CD4-positive, alpha-beta T cell (primary cell): ENCODE results near the gene CBFA2T3. TPM values are rescaled to one million over a fixed set of nuclear protein-coding genes. Genes with fewer than 3 reads are reported as not detected.

Experiments
- ATAC-seq: fragments of 200-7000 bp; cut with Tn5 transposase; one replicate; pipeline ENCODE4 v1.10.0; 2022; ENCODE audit warnings: mild to moderate bottlenecking; ENCODE audit not compliant: poor library complexity
- CTCF ChIA-PET: fragments of 350-600 bp; sonication (Branson Sonifier 250); formaldehyde crosslinking; loops from one replicate; lab custom pipeline; 2021; ENCODE audit warnings: antibody characterized with exemption, inconsistent platforms; lab: Charles Lee
- POLR2A ChIA-PET: fragments of 350-600 bp; sonication (Branson Sonifier 250); formaldehyde crosslinking; loops from one replicate; lab custom pipeline; 2021; ENCODE audit warnings: antibody characterized with exemption, inconsistent platforms; lab: Charles Lee
- DNase-seq, 14 experiments: peaks; one replicate each; pipeline ENCODE4 v3.0.0-alpha.2; 2013 to 2020; ENCODE audit warnings: mixed read lengths in 2 of 14
- H3K27ac ChIP-seq, 2 donors: one replicate each; pipeline versions ENCODE4 v1.5.1 to v1.7.0; 2013; ENCODE audit warnings: low read length in 2 of 2, low read depth in 1 of 2, mild to moderate bottlenecking in 1 of 2
- H3K27me3 ChIP-seq, 2 experiments: 1 replicate in 1 of 2; 2 replicates in 1 of 2; pipeline versions ENCODE4 v1.6.1 to v1.7.0; 2013; ENCODE audit warnings: low read length in 2 of 2, control low read depth in 1 of 2, mild to moderate bottlenecking in 1 of 2, moderate library complexity in 1 of 2; ENCODE audit not compliant: insufficient read depth in 2 of 2, control insufficient read depth in 1 of 2
- H3K36me3 ChIP-seq: one replicate; pipeline ENCODE4 v1.6.1; 2013; ENCODE audit warnings: low read length, control low read depth; ENCODE audit not compliant: insufficient read depth
- H3K4me1 ChIP-seq: one replicate; pipeline ENCODE4 v1.6.1; 2013; ENCODE audit warnings: low read length, control low read depth; ENCODE audit not compliant: insufficient read depth
- H3K4me3 ChIP-seq: one replicate; pipeline ENCODE4 v1.5.1; 2013; ENCODE audit warnings: mild to moderate bottlenecking, low read length, moderate library complexity
- H3K9me3 ChIP-seq, 2 experiments: 1 replicate in 1 of 2; 2 replicates in 1 of 2; pipeline versions ENCODE4 v1.6.1 to v1.7.0; 2013; ENCODE audit warnings: low read length in 2 of 2, mild to moderate bottlenecking in 2 of 2, control low read depth in 1 of 2, moderate library complexity in 1 of 2; ENCODE audit not compliant: control insufficient read depth in 1 of 2, insufficient read depth in 1 of 2
- H3K27ac Mint-ChIP-seq: one replicate; pipeline ENCODE4 v1.8.0; 2020; ENCODE audit warnings: mixed read lengths
- H3K27me3 Mint-ChIP-seq: one replicate; pipeline ENCODE4 v1.8.0; 2021; ENCODE audit warnings: mixed read lengths
- H3K36me3 Mint-ChIP-seq: one replicate; pipeline ENCODE4 v1.8.0; 2021; ENCODE audit warnings: low read depth, mixed read lengths
- H3K4me1 Mint-ChIP-seq: one replicate; pipeline ENCODE4 v1.8.0; 2021; ENCODE audit warnings: low read depth, mixed read lengths
- H3K4me3 Mint-ChIP-seq: one replicate; pipeline ENCODE4 v1.8.0; 2020; ENCODE audit warnings: mild to moderate bottlenecking, mixed read lengths
- H3K9me3 Mint-ChIP-seq: one replicate; pipeline ENCODE4 v1.8.0; 2020; ENCODE audit warnings: mixed read lengths
- CTCF ChIP-seq: fragments of 200-600 bp; IDR thresholded peaks from one replicate; pipeline ENCODE4 v1.8.0; 2022; ENCODE audit warnings: antibody characterized with exemption, mild to moderate bottlenecking
- intact Hi-C, 2 experiments: fragments of 100-400 bp; cut with DNase I in 1 of 2; cut with micrococcal nuclease in 1 of 2; formaldehyde crosslinking; loops; one replicate each; pipeline versions ENCODE4 v1.15.1 to v1.9.0; 2023 to 2025; cut with DNase I, micrococcal nuclease
- total RNA-seq, 174 experiments: library from RNA in 2 of 174; stranded (reverse) in 2 of 174; gene quantifications; one replicate each; pipeline ENCODE4 v1.2.3 and lab custom pipeline; 2021 to 2026

Gene CBFA2T3
- total RNA-seq, 2 experiments from 2014 or later, result 0.80 to 1.6 TPM

DNA sequence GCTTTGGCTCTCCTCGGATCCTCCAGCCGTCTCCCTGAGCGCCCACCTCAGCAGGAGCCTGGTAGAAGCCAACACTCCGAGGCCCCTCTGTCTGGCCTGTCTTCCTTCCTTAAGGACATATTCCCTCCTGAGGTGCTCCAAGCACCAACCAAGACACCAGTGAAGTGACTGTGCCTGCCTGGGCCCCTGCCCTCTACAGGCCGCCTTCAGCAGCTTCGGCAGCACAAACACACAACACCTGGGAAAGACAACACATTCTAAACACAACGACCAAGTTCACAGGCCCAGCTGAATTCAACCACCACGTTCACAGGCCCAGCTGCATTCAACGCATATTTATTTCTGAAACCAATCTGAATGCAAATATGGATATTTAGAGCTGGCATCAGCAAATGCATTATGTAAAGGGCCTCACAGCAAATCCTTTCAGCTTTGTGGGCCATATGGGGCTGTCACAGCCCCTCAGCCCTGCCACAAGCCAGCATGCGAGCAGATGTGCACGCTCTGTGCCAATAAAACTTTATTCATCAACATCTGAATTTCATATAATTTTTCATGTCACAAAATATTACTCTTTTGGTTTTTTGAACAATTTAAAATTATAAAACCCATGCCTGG, 132.5 kb downstream of the CBFA2T3 start:
- Mint-ChIP-seq H3K27me3 (no peaks in the 10 kb centered on the region), H3K27ac (no peak overlapping the region), H3K36me3 (peaks cover 10% of the 10 kb centered on the region), H3K9me3 (no peaks in the 10 kb centered on the region), H3K4me1 (no peaks in the 10 kb centered on the region), H3K4me3 (no peak overlapping the region)
- H3K27me3 ChIP-seq, result no peaks in the 10 kb centered on the region
- ChIA-PET CTCF (no interaction called here), POLR2A (no interaction called here)
- no peaks in the 10 kb centered on the region for H3K4me1 ChIP-seq
- TF ChIP-seq CTCF, result no peak
- no peaks in the 10 kb centered on the region for H3K9me3 ChIP-seq
- no peak for ATAC-seq
- intact Hi-C loops, result no loop called here
- H3K36me3 ChIP-seq, result peaks cover 22% of the 10 kb centered on the region
- no peak overlapping the region for H3K4me3 ChIP-seq
- no peak for DNase-seq
- H3K27ac ChIP-seq, result no peak overlapping the region

- intact Hi-C loops, result no loop called here
- Mint-ChIP-seq H3K27me3 (no peaks in the 10 kb centered on the region), H3K9me3 (no peaks in the 10 kb centered on the region), H3K36me3 (peaks cover 10% of the 10 kb centered on the region), H3K27ac (no peak overlapping the region), H3K4me1 (no peaks in the 10 kb centered on the region), H3K4me3 (no peak overlapping the region)
- Histone ChIP-seq H3K27me3 (no peaks in the 10 kb centered on the region), H3K36me3 (peaks cover 30% of the 10 kb centered on the region), H3K4me3 (no peak overlapping the region), H3K9me3 (no peaks in the 10 kb centered on the region), H3K4me1 (no peaks in the 10 kb centered on the region), H3K27ac (no peak overlapping the region)
- no peak for TF ChIP-seq CTCF
- POLR2A ChIA-PET, result no interaction called here
- ATAC-seq, result no peak
- CTCF ChIA-PET, result no interaction called here
- DNase-seq, result no peak
These were observed 133.8 kb downstream of the CBFA2T3 start for GRCh38 chr16:88843256-88843655.

DNA sequence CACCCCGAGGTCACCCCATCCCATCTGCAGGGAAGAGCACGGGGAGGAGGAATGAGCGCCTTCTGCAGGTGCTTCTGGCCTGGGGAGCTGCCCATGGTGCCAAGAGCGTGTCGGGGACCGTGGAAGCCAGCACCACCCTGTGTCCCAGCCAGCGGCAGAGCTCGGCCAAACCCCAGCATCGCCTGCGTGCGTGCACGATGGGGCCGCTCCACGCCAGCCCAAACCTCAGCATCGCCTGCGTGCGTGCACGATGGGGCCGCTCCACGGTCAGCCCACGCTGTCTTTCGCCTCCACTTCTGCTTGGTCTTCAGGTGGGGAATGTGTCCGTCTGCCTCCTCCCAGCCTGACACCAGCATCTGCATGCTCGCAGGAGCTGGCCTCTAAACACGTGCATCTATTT, 134.2 kb downstream of the CBFA2T3 start:
- TF ChIP-seq CTCF, result no peak
- peaks cover 10% of the 10 kb centered on the region for H3K36me3 Mint-ChIP-seq
- ChIA-PET POLR2A (no interaction called here), CTCF (no interaction called here)
- Histone ChIP-seq H3K27me3 (no peaks in the 10 kb centered on the region), H3K36me3 (peaks cover 30% of the 10 kb centered on the region), H3K4me3 (no peak overlapping the region), H3K4me1 (no peaks in the 10 kb centered on the region), H3K9me3 (no peaks in the 10 kb centered on the region), H3K27ac (no peak overlapping the region)
- H3K27me3 Mint-ChIP-seq, result no peaks in the 10 kb centered on the region
- H3K4me3 Mint-ChIP-seq, result no peak overlapping the region
- H3K9me3 Mint-ChIP-seq, result no peaks in the 10 kb centered on the region
- H3K4me1 Mint-ChIP-seq, result no peaks in the 10 kb centered on the region
- no peak for ATAC-seq
- DNase-seq, result no peak
- intact Hi-C loops, result no loop called here
- no peak overlapping the region for H3K27ac Mint-ChIP-seq
